Activated T-cell treated with anti-CD3 and anti-CD28 coated beads for 48 hours (primary cell): ENCODE data around the gene UNC119.
"Not testable (repeated sequence)": the region's sequence is repeated elsewhere in the genome, so short reads cannot be mapped to it uniquely, and the experiment has no call there.

Source experiments
- DNase-seq: peaks from one replicate; pipeline ENCODE4 v3.0.0-alpha.2; 2020; ENCODE audit warnings: low read depth

The UNC119 gene

GRCh38 chr17:28552176-28552999 is at the start of gene UNC119:
Gene UNC119 (minus strand): TSS chr17:28552624. CDS start chr17:28552557, 67 bp downstream.
- peak; percentile 81 for DNase-seq

GRCh38 chr17:28599311-28600184 is 47.1 kb upstream of the UNC119 start:
- peak; percentile 64 for DNase-seq

GRCh38 chr17:28598799-28599310 is 46.4 kb upstream of the UNC119 start, which contains the start of gene SPAG5:
Gene SPAG5 (minus strand): TSS chr17:28599025. CDS start chr17:28598946, 79 bp downstream.
- peak; percentile 95 for DNase-seq

- no peak for DNase-seq
Observed at GRCh38 chr17:28598389-28598788, 46.0 kb upstream of the UNC119 start.

GRCh38 chr17:28597606-28598383 is 45.4 kb upstream of the UNC119 start:
- no peak for DNase-seq

GRCh38 chr17:28592260-28592659 is 39.8 kb upstream of the UNC119 start:
- no peak for DNase-seq

- no peak for DNase-seq
Observed at GRCh38 chr17:28585851-28586250, 33.4 kb upstream of the UNC119 start.

GRCh38 chr17:28584434-28584833 is 32.0 kb upstream of the UNC119 start:
- no peak for DNase-seq

GRCh38 chr17:28582513-28582912 is 30.1 kb upstream of the UNC119 start:
- DNase-seq = no peak

GRCh38 chr17:28580959-28581358 is 28.5 kb upstream of the UNC119 start:
- DNase-seq = no peak

- DNase-seq = peak; percentile 28
Observed at GRCh38 chr17:28579526-28579925, 27.1 kb upstream of the UNC119 start.

GRCh38 chr17:28578246-28579195 is 26.1 kb upstream of the UNC119 start:
- DNase-seq = no peak

- DNase-seq = no peak
Observed at GRCh38 chr17:28577466-28577824, 25.0 kb upstream of the UNC119 start.

- DNase-seq = peak; percentile 99
Observed at GRCh38 chr17:28576758-28577465, 24.5 kb upstream of the UNC119 start, which contains the start of gene ALDOC. Gene ALDOC (minus strand): TSS chr17:28576895. CDS start chr17:28575532, 1,363 bp downstream.

- not testable (repeated sequence) for DNase-seq
Observed at GRCh38 chr17:28576016-28576415, 23.6 kb upstream of the UNC119 start.

- DNase-seq = no peak
Observed at GRCh38 chr17:28575126-28575795, 22.8 kb upstream of the UNC119 start.

- DNase-seq = no peak
Observed at GRCh38 chr17:28574526-28574925, 22.1 kb upstream of the UNC119 start.

GRCh38 chr17:28573966-28574480 is 21.6 kb upstream of the UNC119 start:
- no peak for DNase-seq

- no peak for DNase-seq
Observed at GRCh38 chr17:28573521-28573920, 21.1 kb upstream of the UNC119 start.
